Stimulated activated CD4-positive, alpha-beta T cell treated with anti-CD3 and anti-CD28 coated beads, Interleukin-12 subunit alpha, Interleukin-12 subunit beta, amount 100 ng/mL, for 4 hours (primary cell): ENCODE measurements around the gene WDR83.
"Not testable (repeated sequence)": the region's sequence is repeated elsewhere in the genome, so short reads cannot be mapped to it uniquely, and the experiment has no call there.

Experiments
- DNase-seq: peaks from one replicate; pipeline ENCODE4 v3.0.0-alpha.2; 2020

The WDR83 gene

GRCh38 chr19:12687496-12688196 is 21.0 kb downstream of the WDR83 start, which contains the start of gene GNG14:
Gene GNG14 (plus strand): TSS chr19:12687998. CDS start chr19:12688049, 51 bp downstream.
- no peak for DNase-seq

GRCh38 chr19:12689012-12689411 is 22.4 kb downstream of the WDR83 start:
- no peak for DNase-seq

GRCh38 chr19:12689581-12690216 is 23.1 kb downstream of the WDR83 start:
- DNase-seq = no peak

DNA sequence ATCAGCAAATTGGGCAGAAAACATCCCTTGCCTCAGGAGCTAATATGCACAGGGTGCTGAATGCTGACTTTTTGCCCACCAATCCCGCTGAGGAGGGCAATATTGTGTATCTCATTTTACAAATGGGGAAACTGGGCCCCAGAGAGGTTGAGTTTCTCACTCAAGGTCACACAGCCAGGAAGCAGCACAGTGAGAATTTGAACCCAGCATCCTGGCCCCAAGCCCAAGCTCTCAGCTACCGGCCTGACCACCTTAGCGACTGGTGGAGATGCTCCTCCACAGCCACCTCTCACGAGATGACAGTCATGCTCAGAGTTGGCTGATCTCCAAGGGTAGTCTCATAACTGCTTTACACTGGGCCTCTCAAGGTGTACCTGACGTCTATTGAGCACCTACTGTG is 26.4 kb downstream of the WDR83 start:
- no peak for DNase-seq

DNA sequence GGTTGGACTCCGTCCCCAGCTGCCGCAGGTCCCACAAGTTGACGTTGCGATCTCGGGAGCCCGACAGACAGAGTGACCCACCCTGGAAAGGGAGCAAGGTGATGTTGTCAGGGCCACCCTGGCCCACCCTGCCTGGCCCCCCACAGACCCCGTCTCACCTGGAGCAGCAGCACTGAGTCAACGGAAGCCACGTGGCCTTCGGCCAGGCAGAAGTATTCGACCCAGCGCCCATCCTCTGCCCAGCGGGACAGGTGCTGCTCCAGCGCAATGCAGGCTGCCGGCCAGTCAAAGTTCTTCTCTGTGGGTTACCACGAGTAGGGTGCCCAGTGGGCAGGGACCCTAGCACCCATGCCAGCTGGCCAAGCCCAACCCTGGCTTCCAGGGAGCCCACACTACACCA is 28.0 kb downstream of the WDR83 start:
- DNase-seq = no peak

- DNase-seq = no peak
Measured at GRCh38 chr19:12695096-12695495, 28.5 kb downstream of the WDR83 start.

DNA sequence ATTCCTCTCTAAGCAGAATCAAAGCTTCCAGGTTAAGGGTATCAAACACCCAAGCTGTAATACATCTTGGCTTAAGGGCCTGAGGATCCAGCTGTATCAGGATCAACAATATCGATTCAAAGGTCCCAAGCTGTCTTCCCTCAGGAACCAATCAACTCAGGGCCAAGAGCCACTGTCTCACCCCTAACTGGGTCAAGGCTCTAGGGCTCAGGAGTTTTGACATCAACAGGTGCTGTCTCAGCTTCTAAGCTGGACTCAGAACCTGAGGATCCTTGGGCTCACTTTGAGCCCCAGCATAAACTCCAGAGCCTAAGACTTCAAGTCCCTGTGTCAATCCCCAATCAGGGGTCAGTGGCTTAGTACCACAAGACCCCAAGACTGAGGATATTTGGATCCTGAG is 28.9 kb downstream of the WDR83 start:
- no peak for DNase-seq

DNA sequence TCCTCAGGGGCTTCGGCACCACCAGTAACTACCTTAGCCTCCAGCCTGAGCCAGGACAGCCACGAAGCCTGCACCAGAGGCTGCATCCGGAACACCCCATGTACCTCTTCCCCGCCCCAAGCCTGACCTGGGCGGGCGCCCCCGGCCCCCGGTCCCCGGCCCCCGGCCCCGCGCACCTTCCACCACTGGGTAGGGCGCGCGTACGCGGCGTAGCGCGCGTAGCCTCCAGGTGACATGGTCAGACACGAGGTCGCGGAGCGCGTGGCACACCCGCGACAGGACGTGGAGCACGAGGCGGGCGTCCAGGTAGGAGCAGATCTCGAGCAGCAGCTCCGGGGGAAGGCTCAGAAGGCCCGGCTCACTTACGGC is 29.4 kb downstream of the WDR83 start:
- no peak for DNase-seq

- DNase-seq = peak; percentile 98
Measured at GRCh38 chr19:12696366-12697335, 30.0 kb downstream of the WDR83 start, which contains the start of gene FBXW9. Gene FBXW9 (minus strand): TSS chr19:12696631. CDS start chr19:12696581, 50 bp downstream.

- not testable (repeated sequence) for DNase-seq
Measured at GRCh38 chr19:12697425-12697824, 30.8 kb downstream of the WDR83 start.

DNA sequence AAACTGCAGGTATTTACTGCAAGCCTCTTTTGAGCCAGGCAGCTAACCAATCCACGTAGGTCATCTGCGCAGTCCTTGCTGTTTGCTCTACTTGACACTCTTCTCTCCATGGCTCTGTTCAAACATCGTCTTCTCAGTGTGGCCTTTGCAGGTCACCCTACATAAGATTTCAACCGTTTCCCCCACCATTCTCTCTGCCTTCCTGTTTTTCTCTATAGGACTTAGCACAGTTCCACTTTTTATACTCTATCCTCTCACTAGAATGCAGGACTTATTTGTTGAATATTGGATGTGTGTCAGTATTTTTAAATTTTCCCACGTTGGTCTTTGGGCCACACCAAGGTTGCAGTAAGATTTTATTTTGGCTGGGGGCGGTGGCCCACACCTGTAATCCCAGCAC is 31.5 kb downstream of the WDR83 start:
- DNase-seq = no peak

GRCh38 chr19:12701596-12702282 is 35.1 kb downstream of the WDR83 start:
- no peak for DNase-seq

- DNase-seq = no peak
Measured at GRCh38 chr19:12703046-12703445, 36.4 kb downstream of the WDR83 start.

DNA sequence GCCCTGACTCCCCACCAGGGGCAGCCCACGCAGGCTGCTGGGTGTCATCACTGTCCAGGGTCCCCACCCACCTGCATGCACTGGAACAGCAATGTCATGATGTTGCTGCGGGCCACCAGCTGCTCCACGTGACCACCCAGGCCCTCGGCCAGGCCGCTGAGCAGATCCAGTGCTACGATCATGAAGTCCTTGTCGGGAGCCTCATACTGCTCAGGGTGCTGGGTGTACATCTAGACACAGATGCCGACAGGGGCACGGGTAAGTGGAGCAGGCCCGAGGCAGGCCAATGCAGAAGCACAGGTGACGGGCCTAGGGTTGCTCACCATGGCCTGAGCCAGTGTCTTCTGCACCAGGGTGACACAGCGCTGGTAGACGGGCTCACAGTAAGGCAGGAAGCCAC is 38.6 kb downstream of the WDR83 start:
- no peak for DNase-seq

- DNase-seq = no peak
Measured at GRCh38 chr19:12705654-12706331, 39.2 kb downstream of the WDR83 start.

DNA sequence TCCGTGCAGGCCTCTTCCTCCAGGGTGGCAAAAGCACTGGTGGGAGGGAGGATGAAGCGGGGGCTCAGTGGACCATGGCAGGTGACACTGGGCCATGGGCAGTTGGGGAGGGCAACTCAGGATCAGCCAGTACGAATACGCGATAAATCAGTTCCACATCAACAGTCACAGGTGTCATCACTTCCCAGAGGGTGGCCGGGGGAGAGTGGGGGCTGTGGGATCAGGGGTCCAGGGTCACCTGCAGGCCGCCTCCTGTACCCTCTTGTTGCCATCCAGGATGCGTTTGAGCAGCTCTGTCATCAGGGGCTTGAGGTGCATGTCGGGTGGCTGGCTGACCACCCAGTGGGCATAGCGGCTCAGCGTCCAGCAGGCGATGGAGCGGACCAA is 39.7 kb downstream of the WDR83 start:
- no peak for DNase-seq

DNA sequence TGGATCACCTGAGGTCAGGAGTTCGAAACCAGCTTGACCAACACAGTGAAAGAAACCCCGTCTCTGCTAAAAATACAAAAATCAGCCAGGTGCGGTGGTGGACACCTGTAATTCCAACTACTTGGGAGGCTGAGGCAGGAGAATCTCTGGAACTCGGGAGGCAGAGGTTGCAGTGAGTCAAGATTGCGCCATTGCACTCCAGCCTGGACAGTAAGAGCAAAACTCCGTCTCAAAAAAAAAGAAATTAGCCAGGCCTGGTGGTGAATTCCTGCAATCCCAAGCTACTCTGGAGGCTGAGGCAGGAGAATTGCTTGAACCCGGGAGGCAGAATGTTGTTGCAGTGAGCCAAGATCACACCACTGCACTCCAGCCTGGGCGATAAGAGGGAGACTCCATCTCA is 42.0 kb downstream of the WDR83 start:
- no peak for DNase-seq

GRCh38 chr19:12711187-12711586 is 44.6 kb downstream of the WDR83 start:
- no peak for DNase-seq

DNA sequence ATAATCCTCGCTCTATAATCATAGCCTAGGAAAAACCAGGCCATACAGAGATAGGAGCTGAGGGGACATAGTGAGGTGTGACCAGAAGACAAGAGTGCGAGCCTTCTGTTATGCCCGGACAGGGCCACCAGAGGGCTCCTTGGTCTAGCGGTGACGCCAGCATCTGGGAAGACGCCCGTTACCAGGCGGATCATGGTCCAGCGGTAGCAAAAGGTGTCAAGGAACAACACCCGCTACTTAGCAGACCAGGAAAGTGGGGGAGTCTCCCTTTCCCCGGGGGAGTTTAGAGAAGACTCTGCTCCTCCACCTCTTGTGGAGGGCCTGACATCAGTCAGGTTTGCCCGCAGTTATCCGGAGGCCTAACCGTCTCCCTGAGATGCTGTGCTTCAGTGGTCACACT is 45.5 kb downstream of the WDR83 start:
- DNase-seq = not testable (repeated sequence)

GRCh38 chr19:12713304-12713703 is 46.7 kb downstream of the WDR83 start:
- DNase-seq = not testable (repeated sequence)

DNA sequence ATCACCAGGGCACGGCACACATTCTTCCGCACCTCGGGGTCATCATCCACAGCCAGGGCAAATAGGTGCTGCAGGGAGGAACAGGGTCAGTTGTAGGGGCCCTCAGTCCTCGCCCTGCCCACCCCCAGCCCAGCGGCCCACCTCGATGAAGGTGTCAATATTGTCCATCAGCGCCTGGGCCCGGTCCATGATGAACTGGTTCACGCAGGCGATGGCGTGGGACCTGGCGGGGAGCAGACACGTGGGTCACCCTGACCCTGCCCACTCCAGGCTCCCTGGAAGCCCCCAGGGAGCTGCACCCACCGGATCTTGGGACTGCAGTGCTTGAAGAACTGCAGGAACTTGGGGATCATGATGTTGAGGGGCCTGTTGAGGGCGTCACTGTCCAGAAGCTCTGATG is 48.5 kb downstream of the WDR83 start:
- DNase-seq = no peak

GRCh38 chr19:12715929-12716328 is 49.3 kb downstream of the WDR83 start:
- no peak for DNase-seq
